HEK293 (cell line): Measurements from ENCODE around the gene PEPD.

Experiments
- CTCF ChIA-PET: fragments of 350-600 bp; formaldehyde crosslinking; extraction: SDS; loops from one replicate; lab custom pipeline; 2021; ENCODE audit warnings: antibody characterized with exemption; lab: Yijun Ruan, JAX
- POLR2A ChIA-PET: fragments of 300-600 bp; formaldehyde crosslinking; extraction: SDS; loops from one replicate; lab custom pipeline; 2020; ENCODE audit warnings: antibody characterized with exemption, inconsistent platforms; lab: Yijun Ruan, JAX
- H3K27ac ChIP-seq: fragments of 200-500 bp; sonication (Bioruptor generic); 2 replicates; pipeline ENCODE4 v1.5.1; 2014; ENCODE audit warnings: low read depth, low read length, control low read depth, inconsistent platforms; ENCODE audit errors: extremely low read depth
- H3K36me3 ChIP-seq, 2 experiments: fragments of 200-500 bp in 1 of 2; sonication (Bioruptor generic) in 1 of 2; 1 replicate in 1 of 2; 2 replicates in 1 of 2; pipeline ENCODE4 v1.5.1; 2014 to 2017; ENCODE audit warnings: inconsistent platforms in 2 of 2, low read length in 2 of 2; ENCODE audit not compliant: control insufficient read depth in 2 of 2, insufficient read depth in 1 of 2
- H3K4me1 ChIP-seq: fragments of 200-500 bp; sonication (Bioruptor generic); 2 replicates; pipeline ENCODE4 v1.5.1; 2014; ENCODE audit warnings: mild to moderate bottlenecking, low read length, inconsistent platforms; ENCODE audit not compliant: control insufficient read depth, insufficient read depth
- H3K4me3 ChIP-seq: 2 replicates; pipeline ENCODE4 v1.5.1; 2011; ENCODE audit warnings: low read depth, mild to moderate bottlenecking, control low read depth, low read length, moderate library complexity
- H3K9me3 ChIP-seq: fragments of 200-500 bp; sonication (Bioruptor generic); 2 replicates; pipeline ENCODE4 v1.5.1; 2014; ENCODE audit warnings: low read depth, low read length, inconsistent platforms; ENCODE audit not compliant: control insufficient read depth, insufficient read depth
- HIC1 ChIP-seq: fragments of 450-650 bp; formaldehyde crosslinking; IDR thresholded peaks from 2 replicates; pipeline ENCODE4 v1.5.1; 2016; ENCODE audit warnings: missing biosample characterization, missing genetic modification characterization
- IKZF3 ChIP-seq: fragments of 450-650 bp; IDR thresholded peaks from 2 replicates; pipeline ENCODE4 v1.5.0; 2018; ENCODE audit warnings: missing biosample characterization, mild to moderate bottlenecking, missing genetic modification characterization, moderate library complexity
- ZBTB8A ChIP-seq: fragments of 450-650 bp; formaldehyde crosslinking; IDR thresholded peaks from 2 replicates; pipeline ENCODE4 v1.5.1; 2016; ENCODE audit warnings: missing biosample characterization, missing genetic modification characterization
- ZFP69B ChIP-seq: fragments of 450-650 bp; formaldehyde crosslinking; IDR thresholded peaks from 2 replicates; pipeline ENCODE4 v1.5.1; 2016; ENCODE audit warnings: missing biosample characterization, missing genetic modification characterization
- ZNF157 ChIP-seq: fragments of 450-650 bp; formaldehyde crosslinking; IDR thresholded peaks from 2 replicates; pipeline ENCODE4 v1.5.1; 2016; ENCODE audit warnings: missing biosample characterization, missing genetic modification characterization
- ZNF2 ChIP-seq: fragments of 450-650 bp; formaldehyde crosslinking; IDR thresholded peaks from 2 replicates; pipeline ENCODE4 v1.5.1; 2016; ENCODE audit warnings: missing biosample characterization, missing genetic modification characterization
- ZNF335 ChIP-seq: fragments of 450-650 bp; formaldehyde crosslinking; conservative IDR thresholded peaks from 2 replicates; pipeline ENCODE4 v1.5.1; 2016; ENCODE audit warnings: missing biosample characterization, missing genetic modification characterization
- ZNF366 ChIP-seq: fragments of 450-650 bp; formaldehyde crosslinking; conservative IDR thresholded peaks from 2 replicates; pipeline ENCODE4 v1.5.1; 2016; ENCODE audit warnings: missing biosample characterization, missing genetic modification characterization
- ZNF404 ChIP-seq: fragments of 450-650 bp; formaldehyde crosslinking; IDR thresholded peaks from 2 replicates; pipeline ENCODE4 v1.5.1; 2017; ENCODE audit warnings: missing biosample characterization, missing genetic modification characterization
- ZNF433 ChIP-seq: fragments of 450-650 bp; formaldehyde crosslinking; IDR thresholded peaks from 2 replicates; pipeline ENCODE4 v1.5.1; 2016; ENCODE audit warnings: missing biosample characterization, missing genetic modification characterization, low read depth
- ZNF48 ChIP-seq: fragments of 450-650 bp; formaldehyde crosslinking; IDR thresholded peaks from 2 replicates; pipeline ENCODE4 v1.5.1; 2016; ENCODE audit warnings: missing biosample characterization, missing genetic modification characterization
- ZNF549 ChIP-seq: fragments of 450-650 bp; IDR thresholded peaks from 2 replicates; pipeline ENCODE4 v1.5.1; 2018; ENCODE audit warnings: missing biosample characterization, missing genetic modification characterization, mild to moderate bottlenecking, inconsistent platforms, moderate library complexity
- ZNF561 ChIP-seq: fragments of 450-650 bp; IDR thresholded peaks from 2 replicates; pipeline ENCODE4 v1.5.1; 2018; ENCODE audit warnings: missing biosample characterization, missing genetic modification characterization, borderline replicate concordance
- ZNF600 ChIP-seq: fragments of 450-650 bp; formaldehyde crosslinking; IDR thresholded peaks from 2 replicates; pipeline ENCODE4 v1.5.1; 2016; ENCODE audit warnings: missing biosample characterization, missing genetic modification characterization
- ZNF623 ChIP-seq: fragments of 450-650 bp; formaldehyde crosslinking; IDR thresholded peaks from 2 replicates; pipeline ENCODE4 v1.5.1; 2016; ENCODE audit warnings: missing biosample characterization, missing genetic modification characterization
- ZNF629 ChIP-seq: fragments of 450-650 bp; formaldehyde crosslinking; IDR thresholded peaks from 2 replicates; pipeline ENCODE4 v1.5.1; 2017; ENCODE audit warnings: missing biosample characterization, missing genetic modification characterization
- ZNF76 ChIP-seq: fragments of 450-650 bp; formaldehyde crosslinking; IDR thresholded peaks from 2 replicates; pipeline ENCODE4; 2016; ENCODE audit warnings: low read depth, missing biosample characterization, missing genetic modification characterization, borderline replicate concordance
- ZNF776 ChIP-seq: fragments of 450-650 bp; formaldehyde crosslinking; IDR thresholded peaks from 2 replicates; pipeline ENCODE4 v1.5.0; 2017; ENCODE audit warnings: missing biosample characterization, missing genetic modification characterization, borderline replicate concordance
- TF ChIP-seq, protein P1 (sequence below): fragments of 450-650 bp; formaldehyde crosslinking; IDR thresholded peaks from 2 replicates; pipeline ENCODE4 v1.5.1; 2016; ENCODE audit warnings: missing biosample characterization, missing genetic modification characterization
- TF ChIP-seq, protein P2 (sequence below): fragments of 450-650 bp; formaldehyde crosslinking; IDR thresholded peaks from 2 replicates; pipeline ENCODE4 v1.5.1; 2017; ENCODE audit warnings: missing biosample characterization, mild to moderate bottlenecking, missing genetic modification characterization, moderate library complexity

Gene PEPD

DNA sequence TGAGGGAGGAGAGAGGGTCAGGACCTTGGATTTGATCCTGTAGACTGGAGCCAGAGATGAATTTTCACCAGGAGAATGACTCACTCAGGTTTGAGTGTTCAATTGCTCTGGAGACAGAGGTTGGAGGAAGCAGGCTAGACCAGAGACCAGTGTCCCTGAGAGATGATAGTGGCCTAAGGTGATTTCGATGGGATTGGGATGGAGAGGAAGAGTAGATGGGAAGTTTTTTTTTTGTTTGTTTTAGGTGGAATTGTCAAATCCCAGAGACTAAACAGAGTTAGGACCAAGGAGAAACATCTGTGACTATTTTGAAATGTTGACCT, 145.8 kb downstream of the PEPD start (continued):
- TF ChIP-seq, protein P1, sequence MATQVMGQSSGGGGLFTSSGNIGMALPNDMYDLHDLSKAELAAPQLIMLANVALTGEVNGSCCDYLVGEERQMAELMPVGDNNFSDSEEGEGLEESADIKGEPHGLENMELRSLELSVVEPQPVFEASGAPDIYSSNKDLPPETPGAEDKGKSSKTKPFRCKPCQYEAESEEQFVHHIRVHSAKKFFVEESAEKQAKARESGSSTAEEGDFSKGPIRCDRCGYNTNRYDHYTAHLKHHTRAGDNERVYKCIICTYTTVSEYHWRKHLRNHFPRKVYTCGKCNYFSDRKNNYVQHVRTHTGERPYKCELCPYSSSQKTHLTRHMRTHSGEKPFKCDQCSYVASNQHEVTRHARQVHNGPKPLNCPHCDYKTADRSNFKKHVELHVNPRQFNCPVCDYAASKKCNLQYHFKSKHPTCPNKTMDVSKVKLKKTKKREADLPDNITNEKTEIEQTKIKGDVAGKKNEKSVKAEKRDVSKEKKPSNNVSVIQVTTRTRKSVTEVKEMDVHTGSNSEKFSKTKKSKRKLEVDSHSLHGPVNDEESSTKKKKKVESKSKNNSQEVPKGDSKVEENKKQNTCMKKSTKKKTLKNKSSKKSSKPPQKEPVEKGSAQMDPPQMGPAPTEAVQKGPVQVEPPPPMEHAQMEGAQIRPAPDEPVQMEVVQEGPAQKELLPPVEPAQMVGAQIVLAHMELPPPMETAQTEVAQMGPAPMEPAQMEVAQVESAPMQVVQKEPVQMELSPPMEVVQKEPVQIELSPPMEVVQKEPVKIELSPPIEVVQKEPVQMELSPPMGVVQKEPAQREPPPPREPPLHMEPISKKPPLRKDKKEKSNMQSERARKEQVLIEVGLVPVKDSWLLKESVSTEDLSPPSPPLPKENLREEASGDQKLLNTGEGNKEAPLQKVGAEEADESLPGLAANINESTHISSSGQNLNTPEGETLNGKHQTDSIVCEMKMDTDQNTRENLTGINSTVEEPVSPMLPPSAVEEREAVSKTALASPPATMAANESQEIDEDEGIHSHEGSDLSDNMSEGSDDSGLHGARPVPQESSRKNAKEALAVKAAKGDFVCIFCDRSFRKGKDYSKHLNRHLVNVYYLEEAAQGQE (tag by site-specific recombination) = peak; percentile 8; the same call in 1 of the 2 replicates
- TF ChIP-seq ZNF623 (tag by site-specific recombination) (0 out of 2 replicates have a peak, but pooled peaks have one; percentile 18), ZNF366 (tag by site-specific recombination) (peak; percentile 68), ZNF2 (tag by site-specific recombination) (peak; percentile 18; the same call in 1 of the 2 replicates), ZNF549 (tag by site-specific recombination) (no peak), HIC1 (no peak), ZFP69B (tag by site-specific recombination) (peak; percentile 57; the same call in 1 of the 2 replicates), IKZF3 (tag by site-specific recombination) (peak; percentile 83), ZNF600 (tag by site-specific recombination) (peak; percentile 91), ZNF76 (tag by site-specific recombination) (0 out of 2 replicates have a peak, but pooled peaks have one; percentile 14), ZNF48 (no peak), ZNF776 (tag by site-specific recombination) (no peak)

DNA sequence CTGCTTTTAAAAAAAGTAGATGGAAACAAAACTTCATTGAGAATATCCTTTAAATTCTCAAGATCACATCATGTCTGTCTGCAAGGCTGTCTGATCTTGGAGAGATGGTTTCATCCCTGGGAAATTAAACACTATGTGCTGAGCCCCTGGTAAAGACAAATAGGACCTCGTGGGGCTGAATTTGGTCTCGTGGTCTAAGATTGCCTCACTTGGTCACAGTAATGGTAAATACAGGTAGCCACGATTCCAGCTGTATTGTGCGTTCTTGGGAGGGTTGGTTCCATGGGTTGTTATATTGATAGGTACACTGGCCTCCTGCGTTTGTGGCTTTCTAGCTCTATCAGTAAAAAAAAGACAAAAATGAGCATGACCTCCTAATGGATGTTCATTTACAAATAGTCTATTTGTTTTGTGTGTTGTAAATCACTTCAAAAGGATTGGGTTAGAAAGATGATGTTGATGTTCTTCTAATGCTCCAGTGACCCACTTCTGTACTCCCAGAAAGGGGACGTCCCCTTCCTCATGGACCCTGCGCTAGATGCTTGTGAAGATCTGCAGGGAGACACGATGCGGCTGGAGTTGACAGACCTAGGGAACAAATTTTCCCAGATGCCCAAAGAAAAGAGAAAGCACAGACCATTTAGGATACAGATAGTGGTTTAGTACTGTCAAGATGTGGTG, 146.3 kb downstream of the PEPD start:
- peak overlapping the region; percentile 82 for H3K4me3 ChIP-seq
- ChIA-PET POLR2A (interaction anchor here (2.5 to 5.4 kb wide), 5 partner anchors 8 to 198 kb away, joined by 7 to 49 read pairs (median 17); partner anchors contain the start of gene CEBPA), CTCF (interaction anchor here (0.7 to 3.0 kb wide), 11 partner anchors 9 to 394 kb away, joined by 3 to 21 read pairs (median 4); partner anchors contain the start of gene CEBPA)
- no peaks in the 10 kb centered on the region for H3K9me3 ChIP-seq
- H3K27ac ChIP-seq = peak overlapping the region; percentile 100; the same call in 1 of the 2 replicates
- H3K4me1 ChIP-seq = peaks cover 54% of the 10 kb centered on the region
- H3K36me3 ChIP-seq = peaks cover 14 to 19% of the 10 kb centered on the region in 2 experiments
- TF ChIP-seq ZNF335 (tag by site-specific recombination) (0 out of 2 replicates have a peak, but pooled peaks have one; percentile 9), ZNF433 (tag by site-specific recombination) (0 out of 2 replicates have a peak, but pooled peaks have one; percentile 27), ZNF157 (tag by site-specific recombination) (no peak), ZNF629 (tag by site-specific recombination) (no peak), ZNF561 (peak; percentile 17; the same call in 1 of the 2 replicates), ZBTB8A (tag by site-specific recombination) (0 out of 2 replicates have a peak, but pooled peaks have one; percentile 4), ZNF404 (tag by site-specific recombination) (0 out of 2 replicates have a peak, but pooled peaks have one; percentile 4)
- TF ChIP-seq, protein P1 (tag by site-specific recombination) = peak; percentile 37; the same call in 1 of the 2 replicates
- TF ChIP-seq, protein P2, sequence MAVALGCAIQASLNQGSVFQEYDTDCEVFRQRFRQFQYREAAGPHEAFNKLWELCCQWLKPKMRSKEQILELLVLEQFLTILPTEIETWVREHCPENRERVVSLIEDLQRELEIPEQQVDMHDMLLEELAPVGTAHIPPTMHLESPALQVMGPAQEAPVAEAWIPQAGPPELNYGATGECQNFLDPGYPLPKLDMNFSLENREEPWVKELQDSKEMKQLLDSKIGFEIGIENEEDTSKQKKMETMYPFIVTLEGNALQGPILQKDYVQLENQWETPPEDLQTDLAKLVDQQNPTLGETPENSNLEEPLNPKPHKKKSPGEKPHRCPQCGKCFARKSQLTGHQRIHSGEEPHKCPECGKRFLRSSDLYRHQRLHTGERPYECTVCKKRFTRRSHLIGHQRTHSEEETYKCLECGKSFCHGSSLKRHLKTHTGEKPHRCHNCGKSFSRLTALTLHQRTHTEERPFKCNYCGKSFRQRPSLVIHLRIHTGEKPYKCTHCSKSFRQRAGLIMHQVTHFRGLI (tag by site-specific recombination) = 0 out of 2 replicates have a peak, but pooled peaks have one; percentile 30
